AG10803 (cell line): ENCODE results near the gene ADCY10.
A peak's percentile ranks its signal among the peaks of the same experiment; 100 is the strongest.
"Not testable (repeated sequence)": the region's sequence is repeated elsewhere in the genome, so short reads cannot be mapped to it uniquely, and the experiment has no call there.

Experiments
- DNase-seq: peaks from one replicate; pipeline ENCODE4 v3.0.0; 2010; ENCODE audit warnings: low read depth
- H3K4me3 ChIP-seq: 2 replicates; pipeline ENCODE4 v1.5.1; 2011; ENCODE audit warnings: mild to moderate bottlenecking, low read length, control low read depth
- CTCF ChIP-seq: conservative IDR thresholded peaks from 2 replicates; pipeline ENCODE4 v1.5.1; 2011; ENCODE audit warnings: mild to moderate bottlenecking, low read length, control low read depth, inconsistent platforms

Gene ADCY10

GRCh38 chr1:167808690-167809089, 105.2 kb downstream of the ADCY10 start:
- H3K4me3 ChIP-seq = no peak overlapping the region
- no peak for TF ChIP-seq CTCF
- peak; percentile 43 for DNase-seq

DNA sequence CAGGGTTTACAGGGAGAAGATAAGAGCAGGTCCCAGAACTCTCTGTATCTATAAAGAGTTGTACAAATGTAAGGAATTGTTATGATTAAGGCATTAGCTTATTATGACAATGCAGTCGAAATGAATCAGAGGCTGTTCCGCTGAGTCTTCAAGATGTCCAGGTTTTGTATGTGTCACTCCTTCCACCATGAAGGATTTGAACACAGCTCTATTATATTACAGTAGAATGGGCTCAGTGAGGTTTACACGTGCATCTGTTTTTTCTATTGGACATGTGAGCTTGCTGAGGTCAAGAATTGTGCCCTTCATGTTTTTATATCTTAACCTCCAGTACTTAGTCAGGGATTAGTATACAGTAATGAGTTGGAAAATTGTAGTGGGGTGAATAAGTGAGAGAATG, 105.8 kb downstream of the ADCY10 start:
- H3K4me3 ChIP-seq = no peak overlapping the region
- no peak for TF ChIP-seq CTCF

DNA sequence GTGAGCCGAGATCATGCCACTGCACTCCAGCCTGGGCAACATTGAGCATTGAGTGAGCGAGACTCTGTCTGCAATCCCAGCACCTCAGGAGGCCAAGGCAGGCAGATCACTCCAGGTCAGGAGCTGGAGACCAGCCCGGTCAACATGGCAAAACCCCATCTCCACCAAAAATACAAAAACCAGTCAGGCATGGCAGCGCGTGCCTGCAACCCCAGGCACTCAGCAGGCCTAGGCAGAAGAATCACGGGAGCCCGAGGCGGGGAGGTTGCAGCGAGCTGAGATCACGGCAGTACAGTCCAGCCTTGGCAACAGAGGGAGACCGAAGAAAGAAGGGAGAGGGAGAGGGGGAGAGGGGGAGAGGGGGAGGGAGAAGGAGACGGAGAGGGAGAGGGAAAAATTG, 107.3 kb downstream of the ADCY10 start:
- not testable (repeated sequence) for DNase-seq, H3K4me3 ChIP-seq

More for the DNA sequence above, 105.8 kb downstream of the ADCY10 start:
- no peak for DNase-seq

- not testable (repeated sequence) for H3K4me3 ChIP-seq, DNase-seq
Observed at GRCh38 chr1:167806235-167806634, 107.7 kb downstream of the ADCY10 start.

- no peak overlapping the region for H3K4me3 ChIP-seq
- TF ChIP-seq CTCF = no peak
- peak; percentile 26 for DNase-seq
Observed at GRCh38 chr1:167805041-167805556, 108.8 kb downstream of the ADCY10 start.

DNA sequence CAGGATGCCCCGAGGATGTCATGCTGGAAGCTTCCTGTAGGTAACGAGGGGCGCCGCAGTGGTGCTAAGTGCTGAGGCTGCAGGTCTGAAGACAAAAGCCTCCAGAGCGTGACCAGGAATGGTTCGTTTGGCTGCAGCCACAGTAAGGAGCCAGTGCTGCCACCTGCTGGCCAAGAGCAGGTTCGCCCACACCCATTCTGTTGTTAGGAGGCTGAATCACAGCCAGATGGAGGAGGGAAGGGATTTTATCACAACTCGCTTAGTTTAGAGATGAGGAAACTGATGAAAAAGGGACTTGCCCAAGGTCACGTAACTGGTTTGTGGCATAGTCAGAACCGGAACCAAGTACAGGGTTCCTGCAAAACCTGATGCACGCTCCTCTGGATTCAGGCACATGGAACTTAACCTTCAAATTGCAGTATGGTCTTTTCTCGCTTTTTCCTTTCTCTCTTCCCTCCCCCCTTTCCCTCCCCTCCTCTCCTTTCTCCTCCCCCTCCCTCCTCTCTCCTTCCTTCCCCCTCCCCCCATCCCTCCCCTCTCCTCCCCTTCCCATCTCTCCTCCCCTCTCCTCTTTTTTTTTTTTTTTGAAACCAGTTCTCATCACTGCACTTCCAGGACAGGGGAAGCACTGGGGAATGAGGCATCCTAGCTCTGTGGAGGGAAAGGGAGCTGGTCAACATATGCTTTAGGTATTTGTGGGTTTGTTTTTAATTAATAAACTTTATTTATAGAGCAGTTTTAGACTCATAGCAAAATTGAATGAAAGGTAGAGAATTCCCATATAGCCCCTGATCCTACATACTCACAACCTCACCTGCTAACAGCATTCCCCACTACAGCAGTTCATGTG, 110.4 kb downstream of the ADCY10 start:
- peak; percentile 98 for TF ChIP-seq CTCF
- peak; percentile 93 for DNase-seq
- no peak overlapping the region; the same call in 1 of the 2 replicates for H3K4me3 ChIP-seq

- DNase-seq = no peak
- TF ChIP-seq CTCF = no peak
- H3K4me3 ChIP-seq = no peak overlapping the region
Observed at GRCh38 chr1:167802235-167802634, 111.7 kb downstream of the ADCY10 start.

DNA sequence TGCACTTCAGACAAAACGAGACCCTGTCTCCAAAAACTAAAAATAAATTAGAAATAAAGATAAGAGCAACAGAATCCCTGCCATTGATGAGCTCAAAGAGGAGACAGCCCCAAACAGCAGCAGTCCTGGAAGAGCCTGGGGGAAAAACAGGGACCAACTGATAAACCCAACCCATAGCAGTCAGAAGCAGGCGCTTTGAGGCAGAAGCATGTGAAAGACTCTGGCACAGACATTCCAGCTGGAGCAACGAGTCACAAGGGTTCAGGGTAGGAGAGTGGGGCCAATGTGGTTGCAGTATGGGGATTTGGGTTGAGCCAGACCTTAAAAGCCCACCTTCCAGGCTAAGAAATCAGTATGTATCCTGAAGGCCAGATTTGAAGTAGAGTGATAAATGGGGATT, 113.7 kb downstream of the ADCY10 start:
- no peak for DNase-seq
- TF ChIP-seq CTCF = no peak

More for the DNA sequence above, 113.7 kb downstream of the ADCY10 start:
- H3K4me3 ChIP-seq = no peak overlapping the region
